Stimulated activated CD8-positive, alpha-beta memory T cell treated with anti-CD3 and anti-CD28 coated beads, Interleukin-15, amount 100 ng/mL, for 48 hours (primary cell): ENCODE data around the gene LHPP.

Source experiments
- DNase-seq, 2 donors: peaks; one replicate each; pipeline ENCODE4 v3.0.0-alpha.2; 2020; ENCODE audit warnings: low read depth in 2 of 2

Gene LHPP

DNA sequence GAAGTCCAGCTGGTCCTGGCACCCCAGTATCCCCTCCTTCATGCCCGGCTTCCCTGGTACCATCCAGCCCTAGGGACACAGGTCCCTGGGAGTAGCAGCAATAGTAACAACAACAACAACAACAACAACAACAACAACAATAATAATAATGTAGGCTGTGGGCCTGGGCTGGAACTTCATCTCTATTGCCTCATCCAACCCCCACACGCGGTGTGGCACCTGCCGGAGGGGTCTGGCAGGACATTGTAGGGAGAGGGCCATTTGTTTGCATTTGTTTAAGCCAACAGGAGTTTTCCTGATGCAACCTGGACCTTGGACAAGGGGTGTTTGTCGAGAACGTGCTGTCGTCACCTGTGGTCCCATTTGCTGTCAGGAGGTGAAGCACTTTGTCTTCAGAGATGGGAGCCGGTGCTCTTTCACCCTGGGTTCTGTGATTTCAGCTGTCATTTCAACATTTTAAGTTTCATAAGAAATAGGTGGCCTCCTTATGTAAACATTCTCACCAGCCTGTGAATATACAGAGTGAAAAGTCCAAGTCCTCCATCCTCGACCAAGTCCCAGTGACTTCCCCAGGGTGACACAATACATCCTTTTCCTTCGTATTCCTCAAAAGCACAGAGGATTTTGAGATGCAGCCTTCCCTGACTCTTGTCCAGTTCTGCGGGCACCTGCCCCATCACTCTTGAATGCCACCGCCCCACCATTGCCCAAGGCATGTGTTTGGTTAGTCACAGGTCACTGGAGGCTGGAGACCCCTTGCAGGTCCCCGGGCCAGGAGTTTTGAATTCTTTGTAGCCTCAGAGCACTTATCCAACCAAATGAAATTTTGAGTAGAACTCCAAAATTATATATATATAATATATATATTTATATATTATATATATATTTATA is 9.2 kb downstream of the LHPP start:
- DNase-seq, result no peak

DNA sequence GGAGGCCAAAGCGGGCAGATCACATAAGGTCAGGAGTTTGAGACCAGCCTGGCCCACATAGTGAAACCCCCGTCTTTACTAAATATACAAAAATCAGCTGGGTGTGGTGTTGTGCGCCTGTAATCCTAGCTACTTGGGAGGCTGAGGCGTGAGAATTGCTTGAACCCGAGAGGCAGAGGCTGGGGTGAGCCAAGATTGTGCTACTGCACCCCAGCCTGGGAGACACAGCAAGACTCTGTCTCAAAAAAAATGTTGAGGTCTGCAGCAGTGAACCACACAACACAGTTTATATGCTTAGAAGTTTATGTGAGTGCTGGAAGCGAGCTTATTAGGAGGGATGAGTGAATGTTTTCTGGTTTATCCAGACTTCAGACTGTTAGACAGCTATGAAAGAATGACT is 10.4 kb downstream of the LHPP start:
- DNase-seq, result no peak

DNA sequence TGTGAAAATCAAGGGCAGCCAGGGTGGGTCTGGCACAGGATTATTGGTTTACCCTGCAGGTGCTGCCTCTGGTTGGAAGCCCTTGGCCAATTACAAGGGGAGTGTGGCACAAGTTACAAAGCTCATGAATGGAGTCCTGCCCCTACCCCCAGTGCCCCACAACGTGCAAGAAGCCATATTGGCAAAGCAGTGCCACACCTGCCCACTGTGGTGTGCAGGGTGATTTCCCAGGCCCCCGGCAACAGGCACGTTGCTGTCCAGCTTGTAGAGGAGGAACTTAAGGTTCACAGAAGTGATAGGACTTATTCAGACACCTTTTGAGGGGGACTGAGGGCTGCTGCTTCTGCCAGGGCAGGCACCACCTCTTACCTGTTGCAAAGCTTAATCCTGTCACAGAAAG is 11.4 kb downstream of the LHPP start:
- DNase-seq, result no peak

DNA sequence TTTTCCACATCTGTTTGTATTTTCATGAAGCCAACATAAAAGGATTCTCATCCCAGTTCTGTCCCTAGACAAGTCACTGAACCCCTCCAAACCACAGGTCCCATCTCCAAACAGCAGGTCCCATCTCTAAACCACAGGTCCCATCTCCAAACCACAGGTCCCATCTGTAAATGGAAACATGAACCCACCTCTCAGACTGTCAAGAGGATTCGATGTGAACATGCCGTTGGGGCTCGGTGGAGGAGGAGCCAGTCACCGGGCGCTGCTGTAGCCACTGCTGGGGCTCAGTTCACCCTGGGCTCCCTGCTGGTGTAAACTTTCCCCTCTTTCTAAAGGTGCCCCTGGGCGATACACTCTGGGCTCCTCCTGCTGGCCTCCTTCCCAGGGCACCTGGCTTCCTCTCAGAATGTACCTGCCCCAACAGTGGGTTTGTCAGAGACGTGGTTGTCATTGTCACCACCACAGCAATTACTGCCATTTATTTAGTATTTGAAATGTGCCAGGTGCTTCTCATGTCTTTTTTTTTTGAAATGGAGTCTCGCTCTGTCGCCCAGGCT is 13.0 kb downstream of the LHPP start:
- DNase-seq, result no peak

DNA sequence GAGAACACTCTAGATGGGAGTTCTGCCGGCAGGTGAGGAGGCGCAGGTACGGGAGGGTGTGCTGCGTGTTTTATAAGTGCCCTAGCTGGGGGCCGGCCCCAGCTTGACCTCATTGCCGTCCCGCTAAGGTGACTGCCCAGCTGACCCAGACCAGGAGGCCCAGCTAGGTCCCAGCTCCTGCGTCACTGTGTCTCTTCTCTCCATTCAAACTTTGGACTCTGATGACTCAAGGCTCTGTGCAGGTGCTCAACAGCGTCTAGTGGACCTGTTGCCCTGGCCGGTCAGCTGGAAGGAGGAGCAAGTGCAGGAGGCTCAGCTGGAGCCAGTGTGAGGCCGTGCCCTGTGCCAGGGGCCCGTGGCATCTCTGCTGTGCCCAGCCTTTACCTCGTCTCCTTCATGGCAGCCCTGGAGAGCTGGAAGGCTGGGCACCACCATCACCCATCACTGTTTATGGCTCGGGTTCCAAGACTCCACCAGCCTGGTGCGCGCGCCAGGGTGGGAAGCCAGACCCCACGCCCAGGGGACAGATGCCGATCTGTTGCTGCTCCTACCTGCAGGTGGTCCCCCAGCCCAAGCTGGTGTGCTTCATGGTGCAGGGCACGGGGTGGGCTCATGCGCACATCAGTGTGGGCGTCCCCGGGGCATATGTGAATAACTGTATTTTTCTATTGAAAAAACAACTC is 14.6 kb downstream of the LHPP start:
- DNase-seq, result no peak

DNA sequence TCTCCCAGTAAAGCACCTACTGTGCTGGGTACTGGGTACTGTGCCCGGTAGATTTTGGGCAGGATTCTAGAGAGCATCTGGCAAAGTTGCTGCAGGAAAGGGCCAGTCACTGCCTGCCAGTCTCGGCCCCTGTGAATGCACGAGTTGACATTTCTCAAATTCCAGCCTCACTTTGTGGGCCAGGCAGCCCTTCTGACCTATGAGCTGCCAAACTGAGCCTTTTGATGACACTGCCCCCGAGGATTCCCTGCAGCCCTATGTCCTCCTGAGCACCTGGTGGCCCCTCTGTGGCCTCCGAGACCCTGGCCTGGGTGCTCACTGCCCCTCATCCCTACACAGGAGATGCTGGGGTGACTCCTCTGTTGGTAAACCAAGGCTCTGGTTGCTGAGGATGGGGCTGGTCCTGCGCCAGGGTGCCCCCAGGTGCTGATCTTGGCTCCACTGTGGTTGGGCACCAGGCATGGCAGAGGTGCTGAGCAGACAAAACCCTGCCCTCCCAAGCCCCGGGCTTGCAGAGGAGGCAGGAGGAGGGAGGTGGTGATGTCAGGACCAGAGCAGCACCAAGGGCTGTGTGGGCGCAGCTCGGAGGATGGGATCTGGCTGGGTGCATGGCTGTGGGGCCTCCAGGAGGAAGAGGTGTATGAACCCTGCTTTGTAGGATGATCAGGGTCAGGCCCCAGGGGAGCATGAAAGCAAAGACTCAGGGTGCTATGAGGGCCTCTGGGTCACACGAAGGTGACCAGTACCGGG is 16.2 kb downstream of the LHPP start:
- DNase-seq, result no peak

DNA sequence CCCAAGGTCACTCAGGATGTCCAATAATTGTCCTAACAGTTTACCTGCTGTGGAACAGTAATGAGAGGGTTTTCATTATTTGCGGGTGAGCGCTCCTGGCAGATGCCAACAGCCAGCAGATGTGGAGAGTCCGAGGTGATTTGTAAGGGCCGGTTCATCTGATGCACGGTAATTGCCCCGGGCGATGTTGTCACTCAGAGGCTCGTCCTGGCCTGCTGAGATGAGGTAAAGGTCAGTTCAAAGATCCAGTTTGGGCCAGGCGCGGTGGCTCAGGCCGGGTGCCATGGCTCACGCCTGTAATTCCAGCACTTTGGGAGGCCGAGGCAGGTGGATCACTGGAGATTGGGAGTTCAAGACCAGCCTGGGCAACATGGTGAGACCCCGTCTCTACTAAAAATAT is 16.9 kb downstream of the LHPP start:
- DNase-seq, result no peak

DNA sequence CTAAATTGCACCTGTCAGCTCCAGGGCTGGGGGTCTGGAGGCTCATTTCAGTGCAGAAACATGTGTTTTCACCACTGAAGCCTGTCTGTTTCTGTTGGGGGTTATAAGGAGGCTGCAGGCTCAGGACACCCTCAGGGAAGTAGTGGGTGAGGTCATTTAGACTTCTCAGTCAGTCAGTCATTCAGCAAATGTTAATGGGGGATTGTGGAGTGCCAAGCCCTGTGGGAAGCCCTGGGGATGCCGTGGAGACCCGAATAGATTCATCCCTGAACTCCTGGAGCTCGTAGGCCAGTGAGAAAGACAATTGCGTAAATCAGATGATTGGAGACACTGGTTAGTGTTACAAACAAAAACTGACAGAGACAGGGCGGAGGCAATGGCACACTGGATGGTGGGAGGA is 19.2 kb downstream of the LHPP start:
- DNase-seq, result no peak

- no peak for DNase-seq
Observed at GRCh38 chr10:124481717-124482116, 20.1 kb downstream of the LHPP start.

GRCh38 chr10:124482236-124482800 is 20.7 kb downstream of the LHPP start:
- DNase-seq, result no peak

DNA sequence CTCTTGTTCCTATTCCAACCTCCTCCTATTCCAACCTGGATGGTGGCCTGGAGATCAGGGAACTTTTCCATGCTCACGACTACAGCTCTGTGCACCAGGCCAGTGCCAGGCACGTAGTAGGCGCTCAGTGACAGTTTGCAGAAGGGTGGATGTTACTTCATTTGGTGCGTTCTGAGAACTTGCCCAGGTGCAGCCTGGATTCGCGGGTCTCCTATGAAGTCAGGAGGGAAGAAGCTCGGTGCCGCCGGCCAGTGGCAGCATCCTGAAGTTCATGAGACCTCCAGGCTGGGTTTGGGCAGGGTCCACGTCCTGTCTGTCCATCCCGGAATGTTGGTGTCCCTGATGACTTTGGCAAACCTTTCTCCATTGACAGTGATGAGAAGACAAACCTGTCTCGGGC is 21.3 kb downstream of the LHPP start:
- DNase-seq, result no peak

DNA sequence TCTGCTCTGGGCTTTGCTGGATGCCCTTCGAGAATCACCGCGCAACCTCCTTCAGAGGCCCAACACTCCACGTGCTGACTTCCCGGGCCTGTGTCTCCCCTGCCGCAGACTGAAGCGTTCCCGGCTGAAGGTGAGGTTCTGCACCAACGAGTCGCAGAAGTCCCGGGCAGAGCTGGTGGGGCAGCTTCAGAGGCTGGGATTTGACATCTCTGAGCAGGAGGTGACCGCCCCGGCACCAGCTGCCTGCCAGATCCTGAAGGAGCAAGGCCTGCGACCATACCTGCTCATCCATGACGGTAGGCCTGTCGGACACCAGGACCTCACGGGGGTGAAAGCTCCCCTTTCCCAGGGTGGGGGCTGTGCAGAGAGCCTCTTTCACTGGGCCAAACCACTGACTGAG is 22.4 kb downstream of the LHPP start:
- no peak for DNase-seq

DNA sequence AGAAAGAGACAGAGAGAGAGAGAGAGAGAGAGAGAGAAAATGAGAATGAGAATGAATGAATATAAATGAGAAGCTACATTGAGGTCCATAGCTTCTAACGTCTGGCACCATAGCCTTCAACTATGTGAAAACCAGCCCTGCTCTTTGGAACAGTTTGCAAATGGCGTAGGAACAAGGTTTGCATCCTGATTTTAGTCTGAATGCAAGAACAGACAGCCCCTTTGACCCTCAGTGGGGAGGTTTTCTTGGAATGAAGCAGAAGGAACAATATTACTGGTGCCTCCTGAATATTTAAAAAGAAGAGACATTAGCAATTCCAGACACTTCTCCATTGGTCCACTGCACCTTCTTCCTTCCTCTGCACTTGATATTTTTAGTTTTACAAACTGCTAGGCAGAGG is 23.0 kb downstream of the LHPP start:
- no peak for DNase-seq

DNA sequence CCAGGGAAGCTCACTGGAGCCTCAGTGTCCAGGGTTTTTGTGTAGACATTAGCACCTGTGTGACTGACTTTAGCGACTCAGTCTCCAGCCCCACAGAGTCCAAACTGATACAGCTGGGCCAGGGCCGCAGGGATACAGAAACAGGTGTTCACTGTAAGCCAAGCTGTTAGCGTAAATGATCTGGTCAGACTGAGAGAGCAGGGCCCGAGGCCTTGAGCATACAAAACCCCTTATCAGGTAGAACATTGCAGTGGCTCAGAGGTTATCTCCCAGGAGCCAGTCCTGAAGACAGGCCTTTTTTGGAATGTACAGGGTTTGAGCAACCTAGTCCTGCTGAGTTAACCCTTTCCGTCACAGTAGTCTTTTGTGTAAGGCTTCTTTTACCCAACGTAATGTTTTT is 25.0 kb downstream of the LHPP start:
- no peak for DNase-seq

GRCh38 chr10:124491105-124491504 is 29.5 kb downstream of the LHPP start:
- no peak for DNase-seq

- no peak for DNase-seq
Observed at GRCh38 chr10:124492266-124492665, 30.6 kb downstream of the LHPP start.

- no peak for DNase-seq
Observed at GRCh38 chr10:124493214-124493882, 31.7 kb downstream of the LHPP start.

DNA sequence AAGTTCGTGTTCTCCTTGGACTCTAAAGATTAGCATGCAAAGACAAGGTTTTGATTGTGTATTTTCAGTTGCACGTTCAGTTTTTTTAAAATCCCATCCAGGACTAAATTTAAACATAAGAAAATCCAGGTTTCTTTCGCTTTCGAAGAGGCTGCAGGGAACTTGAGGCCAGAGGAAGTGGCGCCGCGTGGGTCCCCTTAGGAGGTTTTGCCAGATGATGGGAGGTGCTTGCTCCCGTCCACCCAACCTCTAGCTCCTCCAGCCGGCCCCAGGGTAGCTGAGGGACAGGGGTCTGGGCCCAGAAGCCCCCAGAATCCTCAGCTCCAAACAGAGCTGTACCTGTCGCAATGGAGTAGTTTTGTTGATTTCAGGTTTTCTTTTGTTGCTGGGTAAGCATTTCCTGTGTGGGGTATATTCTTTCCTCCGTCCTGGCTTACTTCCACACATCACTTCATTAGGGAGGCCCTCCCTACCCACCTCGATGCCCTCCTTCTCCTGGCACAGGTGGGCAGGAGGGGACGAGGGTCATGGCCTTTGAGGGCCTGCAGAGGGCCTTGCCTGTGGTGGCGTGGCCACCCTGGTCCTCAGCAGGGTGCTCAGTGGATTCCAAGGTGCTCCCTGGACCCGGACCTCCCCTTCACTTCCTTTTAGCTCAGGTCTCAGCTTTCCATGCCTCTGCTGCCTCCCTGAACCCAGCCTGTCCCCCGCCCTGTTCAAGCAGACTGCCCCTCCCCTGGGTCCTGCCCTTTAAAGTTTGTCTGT is 32.6 kb downstream of the LHPP start:
- DNase-seq, result no peak

DNA sequence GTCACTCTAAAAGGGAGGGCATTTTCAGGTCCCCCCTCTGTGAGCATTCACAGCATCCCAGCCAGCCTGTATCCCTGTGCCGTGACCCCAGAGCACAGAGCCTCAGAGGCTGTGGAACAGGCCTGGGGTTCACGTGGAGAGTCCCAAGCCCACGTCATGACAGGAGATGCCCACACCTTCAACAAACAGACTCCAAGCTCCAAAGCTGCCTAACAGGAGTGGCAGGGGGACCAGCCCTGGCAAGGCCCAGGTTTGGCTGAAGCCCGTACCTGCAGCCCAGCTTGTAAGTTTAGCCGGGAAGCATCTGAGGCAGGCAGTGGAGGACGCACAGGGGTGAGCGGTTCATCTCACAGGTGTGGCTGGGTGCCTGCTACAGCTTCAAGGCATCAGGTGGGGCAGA is 33.5 kb downstream of the LHPP start:
- no peak for DNase-seq

DNA sequence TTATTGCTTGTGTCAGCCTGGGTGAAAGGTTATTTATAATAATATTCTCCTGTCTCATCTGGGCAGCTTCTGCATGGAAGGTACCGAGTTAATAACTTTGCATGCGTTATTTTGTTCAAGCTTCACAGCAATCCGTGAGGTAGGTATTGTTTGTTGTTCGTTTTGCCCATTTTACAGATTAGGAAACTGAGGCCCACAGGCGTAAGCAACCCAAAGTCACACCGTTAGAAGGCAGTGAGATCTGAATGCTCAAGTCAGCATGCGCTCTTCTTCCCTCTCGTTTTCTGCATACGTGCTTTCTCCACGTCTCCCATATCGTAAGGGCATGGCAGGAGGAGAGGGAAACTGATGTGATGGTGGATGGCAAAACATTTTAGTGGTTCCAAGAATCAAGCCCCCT is 34.1 kb downstream of the LHPP start:
- DNase-seq, result no peak

DNA sequence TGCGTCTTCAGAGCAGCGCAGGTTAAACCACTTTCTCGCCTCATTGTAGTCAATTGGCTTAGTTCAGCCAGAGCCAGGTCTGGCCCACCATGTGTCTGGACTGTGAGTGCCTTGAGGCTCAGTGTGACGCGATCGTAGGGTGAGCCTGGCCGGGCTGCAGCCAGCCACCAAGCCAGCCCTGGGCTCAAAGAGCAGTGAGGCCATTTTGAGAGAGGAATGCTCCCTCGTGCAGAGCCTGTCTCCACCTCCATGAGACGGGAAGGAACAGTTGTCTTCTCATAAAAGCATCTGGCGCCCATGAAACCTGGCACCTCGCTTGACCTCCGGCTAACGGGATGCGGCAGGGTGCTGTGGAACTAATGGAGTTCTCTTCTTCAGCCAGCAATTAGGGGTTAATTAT is 34.5 kb downstream of the LHPP start:
- DNase-seq, result no peak
